ENCODE data around the gene RNLS.

Gene RNLS

DNA sequence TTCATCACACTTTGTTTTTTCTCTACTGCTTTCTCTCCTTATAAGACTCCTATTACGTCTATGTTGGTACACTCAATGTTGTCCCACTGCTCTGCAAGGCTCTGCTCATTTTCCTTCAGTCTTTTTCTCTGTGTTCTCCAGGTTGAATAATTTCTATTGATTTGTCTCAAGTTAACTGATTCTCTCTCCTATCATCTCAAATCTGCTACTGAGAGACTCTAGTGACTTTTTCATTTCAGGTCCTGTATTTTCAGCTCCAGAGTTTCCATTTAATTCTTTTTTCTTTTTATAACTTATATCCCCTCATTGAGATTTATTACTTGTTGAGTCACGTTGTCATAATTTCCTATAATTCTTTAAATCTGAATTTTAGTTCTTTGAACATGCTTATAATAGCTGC, 100.9 kb downstream of the RNLS start:
- Histone ChIP-seq H3K4me2 (ENCODE audit: low read length) (no peak overlapping the region), H3K27me3 (ENCODE audit: control insufficient read depth, insufficient read depth, low read length) (peaks cover 3% of the 10 kb centered on the region), H3K4me1 (no peaks in the 10 kb centered on the region), H3K4me3 (ENCODE audit: low read depth, low read length) (no peak overlapping the region), H3K27ac (no peak overlapping the region), H2AFZ (no peak overlapping the region), H3K36me3 (ENCODE audit: control insufficient read depth, insufficient read depth, low read length) (no peaks in the 10 kb centered on the region), H3K79me2 (no peaks in the 10 kb centered on the region), H3K9me3 (ENCODE audit: control insufficient read depth, low read length) (no peaks in the 10 kb centered on the region), H3K9ac (no peak overlapping the region)
- TF ChIP-seq, protein P1, sequence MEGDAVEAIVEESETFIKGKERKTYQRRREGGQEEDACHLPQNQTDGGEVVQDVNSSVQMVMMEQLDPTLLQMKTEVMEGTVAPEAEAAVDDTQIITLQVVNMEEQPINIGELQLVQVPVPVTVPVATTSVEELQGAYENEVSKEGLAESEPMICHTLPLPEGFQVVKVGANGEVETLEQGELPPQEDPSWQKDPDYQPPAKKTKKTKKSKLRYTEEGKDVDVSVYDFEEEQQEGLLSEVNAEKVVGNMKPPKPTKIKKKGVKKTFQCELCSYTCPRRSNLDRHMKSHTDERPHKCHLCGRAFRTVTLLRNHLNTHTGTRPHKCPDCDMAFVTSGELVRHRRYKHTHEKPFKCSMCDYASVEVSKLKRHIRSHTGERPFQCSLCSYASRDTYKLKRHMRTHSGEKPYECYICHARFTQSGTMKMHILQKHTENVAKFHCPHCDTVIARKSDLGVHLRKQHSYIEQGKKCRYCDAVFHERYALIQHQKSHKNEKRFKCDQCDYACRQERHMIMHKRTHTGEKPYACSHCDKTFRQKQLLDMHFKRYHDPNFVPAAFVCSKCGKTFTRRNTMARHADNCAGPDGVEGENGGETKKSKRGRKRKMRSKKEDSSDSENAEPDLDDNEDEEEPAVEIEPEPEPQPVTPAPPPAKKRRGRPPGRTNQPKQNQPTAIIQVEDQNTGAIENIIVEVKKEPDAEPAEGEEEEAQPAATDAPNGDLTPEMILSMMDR (IDR thresholded peaks at IDR 0.05): no peak

DNA sequence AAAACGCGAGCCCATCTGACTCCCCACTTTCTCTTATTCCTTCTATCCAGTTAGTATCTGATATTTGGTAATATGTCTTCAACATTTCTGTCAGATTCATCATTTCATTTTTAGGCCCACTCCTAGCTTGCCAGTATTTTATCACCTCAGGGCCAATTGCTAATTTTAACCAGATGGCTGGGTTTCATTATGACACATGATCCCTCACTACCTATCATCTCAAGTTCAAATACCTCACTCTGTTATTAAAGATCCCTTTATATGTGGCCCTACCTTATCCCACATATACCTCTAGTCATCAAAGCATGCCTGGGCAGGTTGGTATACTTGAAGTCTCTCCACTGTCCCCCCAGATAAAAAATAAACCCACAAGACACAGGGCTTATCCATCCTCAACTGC, 104.9 kb downstream of the RNLS start:
- H3K27me3 ChIP-seq (ENCODE audit: control insufficient read depth, insufficient read depth, low read length): peaks cover 3% of the 10 kb centered on the region
- no peaks in the 10 kb centered on the region for H3K36me3 ChIP-seq (ENCODE audit: control insufficient read depth, insufficient read depth, low read length)
- H3K4me2 ChIP-seq (ENCODE audit: low read length): no peak overlapping the region
- no peak overlapping the region for H2AFZ ChIP-seq
- H3K9me3 ChIP-seq (ENCODE audit: control insufficient read depth, low read length): no peaks in the 10 kb centered on the region
- no peaks in the 10 kb centered on the region for H3K79me2 ChIP-seq
- H3K4me1 ChIP-seq: peaks cover 8% of the 10 kb centered on the region
- TF ChIP-seq, protein P1 (IDR thresholded peaks at IDR 0.05): no peak
- H3K9ac ChIP-seq: no peak overlapping the region
- H3K27ac ChIP-seq: no peak overlapping the region
- no peak overlapping the region for H3K4me3 ChIP-seq (ENCODE audit: low read depth, low read length)

DNA sequence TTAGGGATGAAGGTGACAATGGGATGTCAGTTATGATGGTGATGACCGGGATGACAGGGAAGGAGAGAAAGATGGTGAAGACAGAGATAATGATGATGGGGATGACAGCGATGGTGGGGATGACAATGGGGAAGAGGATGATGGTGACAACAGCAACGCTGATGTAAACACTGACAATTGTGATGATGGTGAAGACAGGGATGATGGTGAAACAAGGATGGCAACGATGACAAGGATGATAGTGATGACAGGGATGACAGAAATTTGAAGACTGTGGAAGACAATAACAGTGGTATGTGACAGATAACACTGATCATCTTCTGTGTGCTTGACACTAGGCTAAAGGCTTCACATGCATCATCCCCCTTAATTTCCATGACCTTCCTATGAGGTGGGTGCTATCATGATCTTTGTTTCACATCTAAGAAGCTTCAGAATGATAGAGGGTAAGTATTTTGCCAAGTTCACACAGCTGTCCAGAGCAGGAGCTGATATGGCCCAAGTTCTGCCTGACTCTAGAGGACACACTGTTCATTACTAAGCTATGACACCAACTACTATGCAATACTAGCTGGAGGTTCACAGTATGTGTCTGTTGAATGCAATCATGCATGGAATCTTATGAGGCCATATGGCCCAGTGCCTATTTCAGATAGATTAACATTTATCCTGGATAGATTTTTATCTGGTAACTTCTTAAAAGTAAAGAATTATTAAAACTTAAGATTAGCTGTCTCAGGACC, 105.6 kb downstream of the RNLS start:
- Histone ChIP-seq H3K27me3 (ENCODE audit: control insufficient read depth, insufficient read depth, low read length) (peaks cover 2% of the 10 kb centered on the region), H3K9me3 (ENCODE audit: control insufficient read depth, low read length) (no peaks in the 10 kb centered on the region), H3K9ac (no peak overlapping the region), H3K4me3 (ENCODE audit: low read depth, low read length) (no peak overlapping the region), H3K4me1 (peaks cover 8% of the 10 kb centered on the region), H3K36me3 (ENCODE audit: control insufficient read depth, insufficient read depth, low read length) (no peaks in the 10 kb centered on the region), H3K79me2 (no peaks in the 10 kb centered on the region), H3K4me2 (ENCODE audit: low read length) (no peak overlapping the region), H2AFZ (no peak overlapping the region), H3K27ac (no peak overlapping the region)
- TF ChIP-seq, protein P1 (IDR thresholded peaks at IDR 0.05): no peak

DNA sequence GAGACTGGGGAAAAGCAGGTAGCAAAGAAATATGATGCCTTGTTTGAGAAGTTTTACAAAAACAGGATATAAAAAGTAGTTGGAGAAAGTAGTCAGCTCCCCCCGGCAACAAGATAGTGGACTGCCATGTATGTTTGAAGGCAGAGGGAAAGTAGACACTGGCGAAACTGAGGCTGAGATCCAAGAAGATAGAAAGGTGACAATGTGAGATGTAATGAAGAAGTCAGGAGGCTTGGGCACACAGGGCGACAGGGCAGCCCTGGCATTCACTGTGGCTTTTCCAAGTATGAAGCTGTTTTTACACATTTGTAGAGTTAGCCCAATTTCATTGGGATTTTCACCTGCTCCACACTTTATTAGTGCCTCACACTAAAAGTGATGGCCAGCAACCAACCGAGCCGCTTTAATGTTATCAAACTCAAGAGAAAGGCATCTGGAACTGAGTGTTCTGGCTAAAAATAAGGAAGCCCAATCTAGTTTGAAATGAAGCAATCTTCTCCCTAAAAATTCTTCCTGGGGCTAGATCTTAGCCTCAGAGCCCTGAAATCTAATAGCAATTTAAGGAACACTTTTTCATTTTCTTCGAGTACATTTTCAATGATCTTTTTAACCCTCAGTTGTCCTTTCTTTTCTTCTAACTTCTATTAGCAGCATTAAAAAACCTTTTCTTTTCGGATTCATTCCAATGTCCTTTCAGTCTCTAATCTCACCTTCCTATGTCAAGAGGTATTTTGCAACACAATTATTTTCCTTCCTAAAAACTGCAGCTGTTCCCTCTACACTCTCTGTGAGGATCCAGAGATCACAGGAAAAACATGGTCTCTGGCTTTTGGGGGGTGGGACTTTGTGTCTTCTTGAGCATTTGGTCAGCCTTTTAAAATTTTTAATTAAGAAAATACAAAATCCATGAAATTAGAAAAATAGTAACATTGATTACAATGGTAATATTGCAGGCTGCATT, 108.0 kb downstream of the RNLS start:
- Histone ChIP-seq H2AFZ (no peak overlapping the region), H3K4me2 (ENCODE audit: low read length) (no peak overlapping the region), H3K79me2 (no peaks in the 10 kb centered on the region), H3K36me3 (ENCODE audit: control insufficient read depth, insufficient read depth, low read length) (no peaks in the 10 kb centered on the region), H3K27me3 (ENCODE audit: control insufficient read depth, insufficient read depth, low read length) (no peaks in the 10 kb centered on the region), H3K9me3 (ENCODE audit: control insufficient read depth, low read length) (no peaks in the 10 kb centered on the region), H3K4me1 (peaks cover 8% of the 10 kb centered on the region), H3K9ac (no peak overlapping the region), H3K27ac (no peak overlapping the region), H3K4me3 (ENCODE audit: low read depth, low read length) (no peak overlapping the region)
- TF ChIP-seq, protein P1 (IDR thresholded peaks at IDR 0.05): no peak
